SK-N-SH (cell line): ENCODE measurements around the gene ARHGEF28. TPM values are rescaled to one million over a fixed set of nuclear protein-coding genes. Genes with fewer than 3 reads are reported as not detected.

Experiments
- CTCF ChIA-PET: fragments of 300-600, 350-600 bp; formaldehyde crosslinking; extraction: SDS; loops from one replicate; lab custom pipeline; 2021; lab: Yijun Ruan, JAX
- POLR2A ChIA-PET: fragments of 350-600 bp; sonication (Branson Sonifier 250); formaldehyde crosslinking; extraction: SDS; loops from one replicate; lab custom pipeline; 2020; ENCODE audit warnings: antibody characterized with exemption, inconsistent platforms; lab: Yijun Ruan, JAX
- DNase-seq: peaks from one replicate; pipeline ENCODE4 v3.0.0; 2012
- H2AFZ ChIP-seq: fragments of 200-600 bp; sonication (generic); 2 replicates; pipeline ENCODE4 v1.8.1; 2016; ENCODE audit warnings: antibody characterized with exemption, mild to moderate bottlenecking, low read depth
- H3F3A ChIP-seq: fragments of 200-600 bp; sonication (generic); replicated peaks from 2 replicates; pipeline ENCODE3; 2016; ENCODE audit warnings: antibody characterized with exemption, mild to moderate bottlenecking; ENCODE audit not compliant: insufficient read depth
- H3K27ac ChIP-seq, 2 experiments: fragments of 200-500 bp in 1 of 2; fragments of 200-600 bp in 1 of 2; sonication (Bioruptor generic) in 1 of 2; sonication (generic), shearing (Covaris generic) in 1 of 2; 2 replicates each; pipeline versions ENCODE4 v1.5.1 to v1.6.1; 2014 to 2016; ENCODE audit warnings: low read depth in 2 of 2, inconsistent platforms in 1 of 2, low read length in 1 of 2, mild to moderate bottlenecking in 1 of 2, mixed read lengths in 1 of 2
- H3K27me3 ChIP-seq: fragments of 200-600 bp; sonication (generic), shearing (Covaris generic); 2 replicates; pipeline ENCODE4 v1.6.1; 2016; ENCODE audit warnings: mixed run types; ENCODE audit not compliant: insufficient read depth
- H3K36me3 ChIP-seq, 2 experiments: fragments of 200-500 bp in 1 of 2; fragments of 200-600 bp in 1 of 2; sonication (Bioruptor generic) in 1 of 2; sonication (generic) in 1 of 2; replicated peaks in 1 of 2; 2 replicates each; pipeline versions ENCODE3 to v1.5.1; 2014 to 2016; ENCODE audit warnings: low read length in 1 of 2, mild to moderate bottlenecking in 1 of 2; ENCODE audit not compliant: insufficient read depth in 2 of 2, control insufficient read depth in 1 of 2
- H3K4me1 ChIP-seq, 2 experiments: fragments of 200-500 bp in 1 of 2; fragments of 200-600 bp in 1 of 2; sonication (Bioruptor generic) in 1 of 2; sonication (generic), shearing (Covaris generic) in 1 of 2; 2 replicates each; pipeline versions ENCODE4 v1.5.1 to v1.6.1; 2014 to 2016; ENCODE audit warnings: low read depth in 1 of 2, low read length in 1 of 2, mixed run types in 1 of 2; ENCODE audit not compliant: insufficient read depth in 2 of 2, control insufficient read depth in 1 of 2
- H3K4me2 ChIP-seq: fragments of 200-600 bp; sonication (generic), shearing (Covaris generic); 2 replicates; pipeline ENCODE4 v1.6.1; 2017; ENCODE audit warnings: mixed run types
- H3K4me3 ChIP-seq, 2 experiments: fragments of 200-500 bp in 1 of 2; fragments of 200-600 bp in 1 of 2; sonication (Bioruptor generic) in 1 of 2; sonication (generic), shearing (Covaris generic) in 1 of 2; 2 replicates each; pipeline versions ENCODE4 v1.5.1 to v1.8.1; 2014 to 2016; ENCODE audit warnings: low read depth in 2 of 2, inconsistent platforms in 1 of 2, low read length in 1 of 2, mild to moderate bottlenecking in 1 of 2, mixed read lengths in 1 of 2, moderate library complexity in 1 of 2
- H3K79me2 ChIP-seq: fragments of 200-600 bp; sonication (generic); 2 replicates; pipeline ENCODE4 v1.8.1; 2017; ENCODE audit warnings: mild to moderate bottlenecking; ENCODE audit not compliant: insufficient read depth
- H3K9ac ChIP-seq: fragments of 200-600 bp; sonication (generic); 2 replicates; pipeline ENCODE4 v1.6.1; 2017; ENCODE audit warnings: mixed run types
- H3K9me2 ChIP-seq: fragments of 200-600 bp; sonication (generic); 2 replicates; pipeline ENCODE4 v1.6.1; 2017; ENCODE audit warnings: mixed run types
- H3K9me3 ChIP-seq: fragments of 200-600 bp; sonication (generic); 2 replicates; pipeline ENCODE4 v1.6.1; 2017; ENCODE audit warnings: mixed run types, mild to moderate bottlenecking, moderate library complexity
- H4K20me1 ChIP-seq: fragments of 200-600 bp; sonication (generic); 2 replicates; pipeline ENCODE4 v1.6.1; 2017; ENCODE audit warnings: mild to moderate bottlenecking, mixed run types; ENCODE audit not compliant: insufficient read depth
- CHD2 ChIP-seq: fragments of 150-350 bp; IDR thresholded peaks from 2 replicates; pipeline ENCODE4 v1.6.1; 2018; ENCODE audit warnings: low read length; ENCODE audit not compliant: partially characterized antibody
- CTCF ChIP-seq: fragments of 200-600 bp; sonication (generic); IDR thresholded peaks from 2 replicates; pipeline ENCODE4 v1.6.1; 2017; ENCODE audit warnings: antibody characterized with exemption, mild to moderate bottlenecking, moderate library complexity
- ELF1 ChIP-seq: IDR thresholded peaks from 2 replicates; pipeline ENCODE4 v1.4.0; 2012
- EP300 ChIP-seq, 2 experiments: IDR thresholded peaks; 2 replicates each; pipeline versions ENCODE4 v1.4.0 to v1.6.1; 2012; ENCODE audit warnings: borderline replicate concordance in 1 of 2, low read depth in 1 of 2, low read length in 1 of 2
- FOXM1 ChIP-seq: IDR thresholded peaks from 2 replicates; pipeline ENCODE4 v1.4.0; 2012; ENCODE audit warnings: low read depth, mild to moderate bottlenecking
- GABPA ChIP-seq: IDR thresholded peaks from 2 replicates; pipeline ENCODE4 v1.4.0; 2012; ENCODE audit warnings: low read depth, mild to moderate bottlenecking
- GATA2 ChIP-seq: sonication (generic); formaldehyde crosslinking; IDR thresholded peaks from 2 replicates; pipeline ENCODE4 v1.5.0; 2020; ENCODE audit warnings: mild to moderate bottlenecking, missing genetic modification reagents
- IRF3 ChIP-seq: fragments of 150-350 bp; IDR thresholded peaks from 2 replicates; pipeline ENCODE4 v1.6.1; 2016; ENCODE audit warnings: mild to moderate bottlenecking, low read depth, low read length
- JUND ChIP-seq: IDR thresholded peaks from 2 replicates; pipeline ENCODE4 v1.4.0; 2012
- MAX ChIP-seq: IDR thresholded peaks from 2 replicates; pipeline ENCODE4 v1.4.0; 2012; ENCODE audit warnings: low read depth
- MXI1 ChIP-seq: IDR thresholded peaks from 2 replicates; pipeline ENCODE4 v1.6.1; 2012; ENCODE audit warnings: mild to moderate bottlenecking, low read depth, low read length, improper control_type of control experiment
- NFIC ChIP-seq: IDR thresholded peaks from 2 replicates; pipeline ENCODE4 v1.4.0; 2012; ENCODE audit warnings: borderline replicate concordance
- NRF1 ChIP-seq: IDR thresholded peaks from 2 replicates; pipeline ENCODE4 v1.6.1; 2012; ENCODE audit warnings: low read depth, mild to moderate bottlenecking, low read length
- POLR2AphosphoS5 ChIP-seq: IDR thresholded peaks from 2 replicates; pipeline ENCODE4 v1.6.1; 2012; ENCODE audit warnings: low read depth, low read length
- SIN3A ChIP-seq: IDR thresholded peaks from 2 replicates; pipeline ENCODE4 v1.6.1; 2012; ENCODE audit warnings: low read depth, mild to moderate bottlenecking, low read length, moderate library complexity, borderline replicate concordance
- TAF1 ChIP-seq: IDR thresholded peaks from 2 replicates; pipeline ENCODE4 v1.6.1; 2012; ENCODE audit warnings: low read depth, mild to moderate bottlenecking, low read length, moderate library complexity, borderline replicate concordance
- TCF12 ChIP-seq: IDR thresholded peaks from 2 replicates; pipeline ENCODE4 v1.4.0; 2012
- TEAD4 ChIP-seq: IDR thresholded peaks from 2 replicates; pipeline ENCODE4 v1.4.0; 2012; ENCODE audit warnings: mild to moderate bottlenecking, borderline replicate concordance; ENCODE audit not compliant: insufficient read depth
- USF1 ChIP-seq: IDR thresholded peaks from 2 replicates; pipeline ENCODE4 v1.4.0; 2012; ENCODE audit warnings: low read depth, borderline replicate concordance
- YY1 ChIP-seq: IDR thresholded peaks from 2 replicates; pipeline ENCODE4 v1.4.0; 2012; ENCODE audit warnings: low read depth, mild to moderate bottlenecking
- polyA plus RNA-seq, 3 experiments: library from polyadenylated mRNA; depleted of rRNA; stranded (reverse); fragments of >200 nt; gene quantifications; 2 replicates each; pipeline ENCODE4 v1.2.3, GENCODE V29; 2012

The ARHGEF28 gene
- polyA plus RNA-seq, 1 of the 3 experiments (the other 2 are of a cell fraction) = 4.2 TPM

GRCh38 chr5:73702951-73703350, 77.0 kb downstream of the ARHGEF28 start:
- Histone ChIP-seq H3K9ac (no peak overlapping the region), H3K9me3 (no peaks in the 10 kb centered on the region), H3K4me1 (no peaks in the 10 kb centered on the region; a peak in 1 of 4 replicates), H2AFZ (no peak overlapping the region), H3F3A (peaks cover 4% of the 10 kb centered on the region), H3K27ac (no peak overlapping the region), H3K4me3 (no peak overlapping the region), H3K27me3 (no peaks in the 10 kb centered on the region), H3K4me2 (no peak overlapping the region), H4K20me1 (no peaks in the 10 kb centered on the region), H3K9me2 (no peaks in the 10 kb centered on the region), H3K79me2 (no peaks in the 10 kb centered on the region), H3K36me3 (no peaks in the 10 kb centered on the region)
- TF ChIP-seq YY1 (no peak), SIN3A (no peak), EP300 (IDR thresholded peaks at IDR 0.05; ENCODE audit: borderline replicate concordance in 1 of 2, low read depth in 1 of 2, low read length in 1 of 2) (no peak), USF1 (no peak), TAF1 (no peak), GATA2 (CRISPR knock-in tag) (no peak), CTCF (no peak), POLR2AphosphoS5 (no peak), FOXM1 (no peak), NRF1 (no peak), TCF12 (no peak), IRF3 (no peak), MAX (no peak), TEAD4 (no peak), JUND (no peak), CHD2 (no peak), NFIC (no peak), MXI1 (no peak), GABPA (no peak), ELF1 (no peak)
- DNase-seq = no peak
- ChIA-PET CTCF (interaction anchor here (1.2 kb wide), 1 partner anchor 112 kb away, joined by 3 read pairs; no protein-coding TSS in a partner anchor), POLR2A (no interaction called here)
